Natural killer cell (primary cell): Measurements from ENCODE around the gene ATP2B2. TPM values are rescaled to one million over a fixed set of nuclear protein-coding genes. Genes with fewer than 3 reads are reported as not detected.

Source experiments
- ATAC-seq, 3 donors: fragments of 150-1000 bp in 2 of 3; fragments of 200-7000 bp in 1 of 3; cut with Tn5 transposase; 1 replicate in 1 of 3; 2 replicates in 2 of 3; pipeline ENCODE4 v1.10.0; 2021; ENCODE audit warnings: mild to moderate bottlenecking in 2 of 3, moderate library complexity in 2 of 3
- DNase-seq, 2 donors: peaks; one replicate each; pipeline versions ENCODE4 v3.0.0 to v3.0.0-alpha.2; 2013 to 2021; ENCODE audit warnings: mixed read lengths in 1 of 2
- H3K27ac ChIP-seq: one replicate; pipeline ENCODE4 v1.5.1; 2013; ENCODE audit warnings: mild to moderate bottlenecking, low read length
- H3K27me3 ChIP-seq: one replicate; pipeline ENCODE4 v1.6.1; 2013; ENCODE audit warnings: low read length; ENCODE audit not compliant: control insufficient read depth, insufficient read depth
- H3K36me3 ChIP-seq: one replicate; pipeline ENCODE4 v1.6.1; 2013; ENCODE audit warnings: low read length; ENCODE audit not compliant: control insufficient read depth, insufficient read depth
- H3K4me1 ChIP-seq: one replicate; pipeline ENCODE4 v1.6.1; 2013; ENCODE audit warnings: low read length; ENCODE audit not compliant: control insufficient read depth, insufficient read depth
- H3K4me3 ChIP-seq: one replicate; pipeline ENCODE4 v1.5.1; 2013; ENCODE audit warnings: low read length
- H3K9me3 ChIP-seq: one replicate; pipeline ENCODE4 v1.6.1; 2013; ENCODE audit warnings: low read length; ENCODE audit not compliant: control insufficient read depth, insufficient read depth
- H3K27ac Mint-ChIP-seq, 2 donors: one replicate each; pipeline ENCODE4 v1.8.0; 2022; ENCODE audit warnings: mild to moderate bottlenecking in 2 of 2, mixed read lengths in 2 of 2, moderate library complexity in 1 of 2
- H3K27me3 Mint-ChIP-seq, 2 donors: one replicate each; pipeline ENCODE4 v1.8.0; 2022; ENCODE audit warnings: low read depth in 2 of 2, mixed read lengths in 2 of 2
- H3K36me3 Mint-ChIP-seq: one replicate; pipeline ENCODE4 v1.8.0; 2022; ENCODE audit warnings: mixed read lengths
- H3K4me1 Mint-ChIP-seq, 2 donors: one replicate each; pipeline ENCODE4 v1.8.0; 2022; ENCODE audit warnings: mixed read lengths in 2 of 2
- H3K4me3 Mint-ChIP-seq: one replicate; pipeline ENCODE4 v1.8.0; 2022; ENCODE audit warnings: mild to moderate bottlenecking, moderate library complexity, mixed read lengths
- H3K9me3 Mint-ChIP-seq, 2 donors: one replicate each; pipeline ENCODE4 v1.8.0; 2022; ENCODE audit warnings: mixed read lengths in 2 of 2
- WGBS: methylation state at CpG from one replicate; pipeline ENCODE4 v1.1.7; 2013; ENCODE audit warnings: missing lambda C conversion rate; ENCODE audit not compliant: insufficient coverage; 5-methylcytosine and 5-hydroxymethylcytosine counted together
- intact Hi-C: fragments of 100-400 bp; cut with micrococcal nuclease; formaldehyde crosslinking; loops from one replicate; pipeline ENCODE4 v1.14.2; 2022
- total RNA-seq, 4 donors: library from RNA; stranded (reverse); fragments of 120-200 nt in 1 of 4; gene quantifications; one replicate each; pipeline versions ENCODE4 v1.2.3 to v1.2.4, GENCODE V29; 2013 to 2022
- TF ChIP-seq, protein P1 (sequence below): fragments of 200-600 bp; IDR thresholded peaks from one replicate; pipeline ENCODE4 v1.8.0; 2022; ENCODE audit warnings: antibody characterized with exemption

ATP2B2 gene
- total RNA-seq, 3 donors from 2014 or later (not counting 1 experiment from before 2014, with no cell fraction given) = not detected

DNA sequence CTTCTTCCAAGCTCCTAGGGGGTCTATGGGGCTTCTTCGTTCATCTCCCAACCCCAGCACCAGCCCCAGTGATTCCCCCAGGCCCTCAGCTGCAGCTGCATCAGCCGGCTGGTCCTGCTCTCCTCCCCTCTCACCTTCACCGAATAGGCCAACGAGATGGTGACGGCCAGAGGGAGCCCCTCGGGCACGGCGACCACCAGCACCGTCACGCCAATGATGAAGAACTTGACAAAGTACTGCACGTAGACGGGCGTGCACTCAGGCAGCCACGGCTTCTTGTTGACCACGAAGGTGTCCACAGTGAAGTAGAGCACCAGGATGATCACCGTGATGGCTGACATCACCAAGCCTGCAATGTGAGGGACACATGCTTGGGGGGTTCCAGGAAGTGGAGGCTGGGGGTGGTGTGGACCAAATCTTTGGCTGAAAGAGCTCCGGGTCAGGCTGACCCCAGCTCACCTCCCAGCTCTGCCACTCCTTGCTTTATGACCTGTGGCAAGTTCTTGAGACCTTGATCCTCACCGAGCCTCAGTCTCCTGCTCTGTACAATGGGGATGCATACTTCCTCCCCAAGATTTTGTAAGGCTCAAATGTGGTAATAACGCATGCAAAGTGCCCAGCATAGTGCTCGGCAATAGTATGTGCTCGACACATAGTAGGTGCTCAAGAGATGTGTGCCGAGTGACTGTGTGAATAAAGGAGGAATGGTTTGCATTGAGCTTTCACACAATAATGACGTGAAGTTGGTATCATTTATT is 129.9 kb downstream of the ATP2B2 start:
- Mint-ChIP-seq H3K9me3 (no peaks in the 10 kb centered on the region), H3K4me3 (no peak overlapping the region), H3K27ac (no peak overlapping the region), H3K4me1 (no peaks in the 10 kb centered on the region), H3K36me3 (no peaks in the 10 kb centered on the region), H3K27me3 (peaks cover 5 to 7% of the 10 kb centered on the region in 2 donors)
- 92% methylated on average over 23 of the region's 23 CpGs for WGBS
- intact Hi-C loops = no loop called here
- no peak for DNase-seq
- H3K27me3 ChIP-seq = no peaks in the 10 kb centered on the region
- H3K27ac ChIP-seq = no peak overlapping the region
- H3K4me3 ChIP-seq = no peak overlapping the region
- no peaks in the 10 kb centered on the region for H3K9me3 ChIP-seq
- no peak for ATAC-seq
- no peaks in the 10 kb centered on the region for H3K36me3 ChIP-seq
- TF ChIP-seq, protein P1, sequence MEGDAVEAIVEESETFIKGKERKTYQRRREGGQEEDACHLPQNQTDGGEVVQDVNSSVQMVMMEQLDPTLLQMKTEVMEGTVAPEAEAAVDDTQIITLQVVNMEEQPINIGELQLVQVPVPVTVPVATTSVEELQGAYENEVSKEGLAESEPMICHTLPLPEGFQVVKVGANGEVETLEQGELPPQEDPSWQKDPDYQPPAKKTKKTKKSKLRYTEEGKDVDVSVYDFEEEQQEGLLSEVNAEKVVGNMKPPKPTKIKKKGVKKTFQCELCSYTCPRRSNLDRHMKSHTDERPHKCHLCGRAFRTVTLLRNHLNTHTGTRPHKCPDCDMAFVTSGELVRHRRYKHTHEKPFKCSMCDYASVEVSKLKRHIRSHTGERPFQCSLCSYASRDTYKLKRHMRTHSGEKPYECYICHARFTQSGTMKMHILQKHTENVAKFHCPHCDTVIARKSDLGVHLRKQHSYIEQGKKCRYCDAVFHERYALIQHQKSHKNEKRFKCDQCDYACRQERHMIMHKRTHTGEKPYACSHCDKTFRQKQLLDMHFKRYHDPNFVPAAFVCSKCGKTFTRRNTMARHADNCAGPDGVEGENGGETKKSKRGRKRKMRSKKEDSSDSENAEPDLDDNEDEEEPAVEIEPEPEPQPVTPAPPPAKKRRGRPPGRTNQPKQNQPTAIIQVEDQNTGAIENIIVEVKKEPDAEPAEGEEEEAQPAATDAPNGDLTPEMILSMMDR = no peak
- no peaks in the 10 kb centered on the region for H3K4me1 ChIP-seq

DNA sequence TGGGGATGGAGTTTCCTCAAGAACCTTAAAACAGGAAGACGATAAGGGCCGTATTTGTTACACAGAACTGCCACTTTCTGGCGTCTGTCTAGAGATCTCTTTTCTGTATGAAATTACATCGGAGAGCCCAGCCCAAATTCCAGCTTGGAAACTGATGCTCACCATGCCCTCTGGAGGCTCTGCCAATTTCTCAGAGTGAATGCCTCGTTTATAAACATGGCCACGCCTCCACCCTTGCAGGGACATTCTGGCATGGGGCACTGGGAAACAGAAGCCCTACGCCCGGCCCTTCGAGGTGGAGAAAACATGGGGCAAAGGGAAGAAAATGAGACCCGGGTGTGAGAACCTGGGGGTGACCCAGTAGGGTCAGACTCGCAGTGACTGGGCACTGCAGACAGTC is 131.1 kb downstream of the ATP2B2 start:
- Mint-ChIP-seq H3K27ac (no peak overlapping the region), H3K27me3 (peaks cover 7 to 14% of the 10 kb centered on the region in 2 donors), H3K36me3 (no peaks in the 10 kb centered on the region), H3K4me1 (no peaks in the 10 kb centered on the region), H3K4me3 (no peak overlapping the region), H3K9me3 (no peaks in the 10 kb centered on the region)
- Histone ChIP-seq H3K4me1 (no peaks in the 10 kb centered on the region), H3K27ac (no peak overlapping the region), H3K36me3 (no peaks in the 10 kb centered on the region), H3K4me3 (no peak overlapping the region), H3K9me3 (no peaks in the 10 kb centered on the region), H3K27me3 (no peaks in the 10 kb centered on the region)
- DNase-seq (no peak), ATAC-seq (no peak)
- TF ChIP-seq, protein P1 = no peak
- WGBS = 74% methylated on average over 11 of the region's 11 CpGs
- intact Hi-C loops = no loop called here

DNA sequence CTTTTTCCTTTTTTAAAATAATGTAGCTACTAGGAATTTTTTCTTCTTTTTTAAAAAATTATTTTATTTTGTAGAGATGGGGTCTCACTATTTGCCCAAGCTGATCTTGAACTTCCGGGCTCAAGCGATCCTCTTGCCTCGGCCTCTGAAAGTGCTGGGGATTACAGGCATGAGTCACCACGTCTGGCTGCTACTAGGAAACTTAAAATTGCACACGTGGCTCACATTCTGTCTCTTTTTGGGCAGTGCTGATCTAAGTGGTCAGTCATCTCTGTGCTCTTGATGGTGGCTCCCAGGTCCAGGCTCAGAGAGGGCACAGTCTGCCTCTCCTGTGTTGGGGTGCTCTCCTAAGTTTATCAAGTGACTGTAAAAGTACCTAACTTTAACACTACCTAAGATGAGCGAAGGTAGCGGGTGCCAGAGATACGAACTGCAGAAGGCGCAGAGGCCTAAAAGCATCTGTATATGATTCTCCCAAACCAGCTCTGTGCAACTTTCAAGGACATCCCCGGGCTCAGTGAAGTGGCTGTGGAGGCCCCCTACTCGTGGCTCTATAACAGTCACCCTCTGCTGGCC is 131.6 kb downstream of the ATP2B2 start:
- Mint-ChIP-seq H3K36me3 (no peaks in the 10 kb centered on the region), H3K9me3 (no peaks in the 10 kb centered on the region), H3K27me3 (peaks cover 8 to 15% of the 10 kb centered on the region in 2 donors), H3K27ac (no peak overlapping the region), H3K4me1 (no peaks in the 10 kb centered on the region), H3K4me3 (no peak overlapping the region)
- Histone ChIP-seq H3K36me3 (no peaks in the 10 kb centered on the region), H3K27me3 (no peaks in the 10 kb centered on the region), H3K4me3 (no peak overlapping the region), H3K9me3 (no peaks in the 10 kb centered on the region), H3K27ac (no peak overlapping the region), H3K4me1 (no peaks in the 10 kb centered on the region)
- intact Hi-C loops = no loop called here
- ATAC-seq = no peak
- TF ChIP-seq, protein P1 = no peak
- DNase-seq = no peak
- WGBS = 80% methylated on average over 11 of the region's 11 CpGs
